RWPE2 (cell line): ENCODE measurements around the gene TMEM176B.

ENCODE experiments used
- ATAC-seq: fragments of 200-7000 bp; cut with Tn5 transposase; 3 replicates; pipeline ENCODE4 v1.9.1; 2021; ENCODE audit warnings: low read depth
- DNase-seq: peaks from one replicate; pipeline ENCODE4 v3.0.0-alpha.2; 2020; ENCODE audit warnings: low spot score
- H3K27ac ChIP-seq: fragments of 450-650 bp; 2 replicates; pipeline ENCODE4 v1.5.1; 2017; ENCODE audit warnings: mild to moderate bottlenecking; ENCODE audit not compliant: poor library complexity, severe bottlenecking
- H3K27me3 ChIP-seq: fragments of 250-450 bp; sonication (Bioruptor Pico); 2 replicates; pipeline ENCODE4 v1.5.1; 2021; ENCODE audit warnings: mild to moderate bottlenecking, moderate library complexity; ENCODE audit not compliant: insufficient read depth, poor library complexity, severe bottlenecking
- H3K36me3 ChIP-seq: fragments of 250-450 bp; sonication (Bioruptor Pico); 2 replicates; pipeline ENCODE4 v1.5.1; 2020; ENCODE audit warnings: low read depth, mild to moderate bottlenecking, moderate library complexity
- H3K4me1 ChIP-seq: fragments of 250-450 bp; sonication (Bioruptor Pico); 2 replicates; pipeline ENCODE4 v1.5.1; 2021; ENCODE audit warnings: mild to moderate bottlenecking, moderate library complexity; ENCODE audit not compliant: insufficient read depth, poor library complexity, severe bottlenecking
- H3K4me3 ChIP-seq: fragments of 250-450 bp; sonication (Bioruptor Pico); 2 replicates; pipeline ENCODE4 v1.5.1; 2021; ENCODE audit warnings: mild to moderate bottlenecking, moderate library complexity; ENCODE audit not compliant: severe bottlenecking
- H3K9me3 ChIP-seq: fragments of 250-450 bp; sonication (Bioruptor Pico); 2 replicates; pipeline ENCODE4 v1.5.1; 2021; ENCODE audit warnings: mild to moderate bottlenecking, moderate library complexity; ENCODE audit not compliant: severe bottlenecking
- CTCF ChIP-seq: fragments of 450-650 bp; IDR thresholded peaks from one replicate; pipeline ENCODE4 v1.5.1; 2017; ENCODE audit warnings: mild to moderate bottlenecking, moderate library complexity; ENCODE audit not compliant: poor library complexity, severe bottlenecking

TMEM176B gene

GRCh38 chr7:150787321-150788281 lies 12.6 kb downstream of the TMEM176B start:
- Histone ChIP-seq H3K9me3 (no peaks in the 10 kb centered on the region), H3K27me3 (peaks cover 27% of the 10 kb centered on the region), H3K4me3 (no peak overlapping the region), H3K27ac (no peak overlapping the region), H3K36me3 (no peaks in the 10 kb centered on the region), H3K4me1 (no peaks in the 10 kb centered on the region)
- TF ChIP-seq CTCF: no peak
- no peak for DNase-seq
- ATAC-seq: no peak

GRCh38 chr7:150784954-150785353 lies 15.2 kb downstream of the TMEM176B start:
- DNase-seq (no peak), ATAC-seq (no peak)
- Histone ChIP-seq H3K27me3 (peaks cover 19% of the 10 kb centered on the region), H3K36me3 (no peaks in the 10 kb centered on the region), H3K4me3 (no peak overlapping the region), H3K27ac (no peak overlapping the region), H3K9me3 (no peaks in the 10 kb centered on the region), H3K4me1 (no peaks in the 10 kb centered on the region)
- TF ChIP-seq CTCF: no peak

GRCh38 chr7:150784120-150784736 lies 15.9 kb downstream of the TMEM176B start:
- no peak for DNase-seq

GRCh38 chr7:150781961-150782360 lies 18.2 kb downstream of the TMEM176B start:
- ATAC-seq (no peak), DNase-seq (no peak)
- Histone ChIP-seq H3K27me3 (peaks cover 2% of the 10 kb centered on the region), H3K4me1 (no peaks in the 10 kb centered on the region), H3K9me3 (no peaks in the 10 kb centered on the region), H3K4me3 (no peak overlapping the region), H3K27ac (no peak overlapping the region), H3K36me3 (no peaks in the 10 kb centered on the region)
- TF ChIP-seq CTCF: no peak

More at GRCh38 chr7:150784120-150784736, 15.9 kb downstream of the TMEM176B start:
- no peak overlapping the region for H3K4me3 ChIP-seq
- H3K4me1 ChIP-seq: no peaks in the 10 kb centered on the region
- ATAC-seq: no peak
- H3K27ac ChIP-seq: no peak overlapping the region
- no peaks in the 10 kb centered on the region for H3K36me3 ChIP-seq
- TF ChIP-seq CTCF: no peak
- no peaks in the 10 kb centered on the region for H3K9me3 ChIP-seq
- H3K27me3 ChIP-seq: peaks cover 11% of the 10 kb centered on the region

GRCh38 chr7:150781103-150781502 lies 19.1 kb downstream of the TMEM176B start:
- DNase-seq (no peak), ATAC-seq (no peak)
- Histone ChIP-seq H3K36me3 (no peaks in the 10 kb centered on the region), H3K27ac (no peak overlapping the region), H3K27me3 (peaks cover 2% of the 10 kb centered on the region), H3K4me1 (no peaks in the 10 kb centered on the region), H3K4me3 (no peak overlapping the region), H3K9me3 (no peaks in the 10 kb centered on the region)
- no peak for TF ChIP-seq CTCF
